HG02970 (cell line): Measurements from ENCODE around the gene TYMP.
"Not testable (repeated sequence)": the region's sequence is repeated elsewhere in the genome, so short reads cannot be mapped to it uniquely, and the experiment has no call there.

Source experiments
- ATAC-seq: cut with Tn5 transposase; IDR thresholded peaks from one replicate; pipeline ENCODE4 v1.9.1; 2021; ENCODE audit warnings: mild to moderate bottlenecking, moderate library complexity, moderate number of reproducible peaks; ENCODE audit not compliant: unreplicated experiment, low FRiP score

TYMP gene

DNA sequence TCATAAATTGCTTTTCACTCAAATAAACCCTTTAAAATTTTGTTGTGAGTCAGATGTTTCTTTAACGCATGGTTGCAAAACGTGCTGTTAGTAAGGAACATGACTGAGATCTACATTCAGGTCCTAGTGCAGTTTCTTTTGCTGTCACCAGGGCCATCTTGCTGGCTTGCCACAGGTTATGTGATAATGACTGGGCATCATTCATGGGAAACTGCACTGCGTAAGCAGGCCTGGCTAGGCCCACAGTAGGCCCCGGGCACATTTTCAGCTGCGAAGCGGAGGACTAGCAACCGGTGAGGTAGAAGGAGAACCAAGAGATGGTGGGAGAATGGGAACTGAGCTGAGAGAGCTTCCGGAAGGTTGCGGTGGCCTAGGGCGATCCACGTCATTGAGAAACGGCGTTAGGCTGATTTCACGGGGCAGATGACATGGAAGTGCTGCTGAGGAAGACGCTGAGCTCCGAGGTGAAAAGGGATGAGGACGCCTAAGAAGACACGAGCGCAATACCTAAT, 12.7 kb upstream of the TYMP start:
- no peak for ATAC-seq

DNA sequence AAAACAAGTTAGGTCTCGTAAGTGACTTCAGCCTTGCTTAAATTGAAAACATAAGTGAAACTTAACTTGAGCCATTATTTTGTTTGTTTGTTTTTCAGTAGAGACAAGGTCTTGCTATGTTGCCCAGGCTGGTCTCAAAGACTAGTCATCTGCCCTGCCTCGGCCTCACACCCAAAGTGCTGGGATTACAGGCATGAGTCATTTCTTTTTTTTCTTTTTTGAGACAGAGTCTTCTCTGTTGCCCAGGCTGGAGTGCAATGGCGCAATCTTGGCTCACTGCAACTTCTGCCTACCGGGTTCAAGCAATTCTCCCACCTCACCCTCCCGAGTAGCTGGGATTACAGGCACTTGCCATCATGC, 11.8 kb upstream of the TYMP start:
- not testable (repeated sequence) for ATAC-seq

DNA sequence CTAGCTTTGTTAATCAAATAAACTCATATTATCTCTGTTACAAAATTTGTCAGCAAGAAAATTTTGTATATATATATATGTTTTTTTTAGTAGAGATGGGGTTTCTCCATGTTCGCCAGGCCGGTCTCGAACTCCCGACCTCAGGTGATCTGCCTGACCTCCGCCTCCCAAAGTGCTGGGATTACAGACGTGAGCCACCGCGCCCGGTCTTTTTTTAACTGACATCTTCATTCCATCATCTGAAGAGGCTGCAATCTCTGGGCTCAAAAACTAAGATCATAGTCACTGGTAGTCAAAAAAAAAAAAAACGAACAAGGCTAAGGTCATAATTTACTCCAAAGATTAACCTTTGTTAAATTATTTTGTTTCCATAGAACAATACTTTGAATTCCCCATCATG, 10.6 kb upstream of the TYMP start:
- no peak for ATAC-seq

DNA sequence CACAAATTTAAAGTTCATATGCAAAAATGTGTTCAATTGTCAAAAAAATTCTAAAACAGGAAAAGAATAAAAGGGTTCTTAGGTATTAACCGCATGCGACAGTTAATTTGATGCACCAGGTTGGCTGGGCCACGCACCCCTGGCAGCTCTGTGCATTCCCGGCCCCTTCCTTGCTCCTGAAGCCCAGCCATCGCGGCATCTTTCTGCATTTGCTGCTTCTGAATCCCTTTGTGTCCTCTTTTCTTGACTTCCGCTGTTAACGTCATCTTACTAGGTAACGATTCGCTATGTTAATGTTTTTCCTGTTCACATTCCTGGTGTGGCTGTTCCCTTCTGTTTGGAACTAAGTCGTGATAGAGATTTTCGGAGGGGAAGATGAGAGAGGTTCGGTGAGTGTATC, 8.0 kb upstream of the TYMP start:
- ATAC-seq: no peak

DNA sequence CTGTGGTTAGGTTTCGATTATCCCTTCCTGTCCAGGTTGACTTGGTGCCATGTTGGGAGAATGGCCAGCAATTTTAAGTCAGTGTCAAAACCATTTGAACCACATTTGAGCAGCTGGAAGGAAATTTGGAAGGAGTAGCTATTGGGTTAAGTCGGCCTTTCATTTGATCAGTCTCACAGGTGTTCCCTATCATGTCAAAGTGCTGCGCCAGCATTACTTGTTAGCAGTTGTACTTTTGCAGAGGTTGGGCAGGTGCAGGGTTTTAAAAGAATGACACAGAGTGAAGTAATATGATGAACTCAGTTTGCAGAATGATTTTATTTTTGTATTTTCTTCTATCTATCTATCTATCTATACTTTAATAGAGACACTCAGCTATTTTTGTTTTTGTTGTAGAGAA, 6.4 kb upstream of the TYMP start:
- ATAC-seq: no peak

DNA sequence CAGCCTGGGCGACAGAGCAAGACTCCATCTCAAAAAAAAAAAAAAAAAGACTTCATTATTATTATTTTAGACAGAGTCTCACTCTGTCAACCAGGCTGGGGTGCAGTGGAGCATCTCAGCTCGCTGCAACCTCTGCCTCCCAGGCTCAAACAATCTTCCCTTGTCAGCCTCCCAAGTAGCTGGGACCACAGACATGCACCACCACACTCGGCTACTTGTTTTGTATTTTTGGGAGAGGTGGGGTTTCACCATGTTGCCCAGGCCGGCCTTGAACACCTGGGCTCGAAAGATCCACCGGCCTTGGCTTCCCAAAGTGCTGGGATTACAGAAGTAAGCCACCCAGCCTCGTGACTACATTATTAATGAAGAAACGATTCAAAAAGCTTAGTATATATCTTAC, 5.3 kb upstream of the TYMP start:
- no peak for ATAC-seq

DNA sequence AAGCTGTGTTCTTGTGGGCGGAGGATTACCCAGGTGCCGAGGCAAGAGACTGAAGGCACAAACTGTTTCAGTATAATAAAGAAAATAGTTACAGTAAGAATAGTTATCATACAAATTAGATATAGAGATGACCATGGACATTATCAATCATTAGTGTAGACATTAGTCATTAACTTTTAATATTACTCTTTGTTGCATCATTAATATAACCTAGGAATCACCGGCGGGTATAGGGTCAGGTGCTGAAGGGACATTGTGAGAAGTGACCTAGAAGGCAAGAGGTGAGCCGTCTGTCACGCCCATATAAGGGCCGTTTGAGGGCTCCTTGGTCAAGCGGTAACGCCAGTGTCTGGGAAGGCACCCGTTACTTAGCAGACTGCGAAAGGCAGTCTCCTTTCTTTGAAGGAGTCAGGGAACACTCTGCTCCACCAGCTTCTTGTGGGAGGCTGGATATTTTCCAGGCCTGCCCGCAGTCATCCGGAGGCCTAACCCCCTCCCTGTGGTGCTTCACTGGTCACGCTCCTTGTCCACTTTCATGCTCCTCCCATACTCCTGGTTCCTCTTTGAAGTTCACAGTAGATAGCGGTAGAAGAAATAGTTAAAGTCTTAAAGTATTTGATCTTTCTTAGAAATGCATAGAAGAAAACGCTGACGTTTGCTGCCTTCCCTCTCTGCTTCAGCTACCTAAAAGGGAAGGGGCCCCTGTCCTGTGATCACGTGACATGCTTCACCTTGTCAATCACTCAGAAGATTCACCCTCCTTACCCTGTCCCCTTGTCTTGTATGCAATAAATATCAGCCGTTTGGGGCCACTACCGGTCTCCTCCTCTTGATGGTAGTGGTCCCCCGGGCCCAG, 4.3 kb upstream of the TYMP start:
- ATAC-seq: not testable (repeated sequence)

DNA sequence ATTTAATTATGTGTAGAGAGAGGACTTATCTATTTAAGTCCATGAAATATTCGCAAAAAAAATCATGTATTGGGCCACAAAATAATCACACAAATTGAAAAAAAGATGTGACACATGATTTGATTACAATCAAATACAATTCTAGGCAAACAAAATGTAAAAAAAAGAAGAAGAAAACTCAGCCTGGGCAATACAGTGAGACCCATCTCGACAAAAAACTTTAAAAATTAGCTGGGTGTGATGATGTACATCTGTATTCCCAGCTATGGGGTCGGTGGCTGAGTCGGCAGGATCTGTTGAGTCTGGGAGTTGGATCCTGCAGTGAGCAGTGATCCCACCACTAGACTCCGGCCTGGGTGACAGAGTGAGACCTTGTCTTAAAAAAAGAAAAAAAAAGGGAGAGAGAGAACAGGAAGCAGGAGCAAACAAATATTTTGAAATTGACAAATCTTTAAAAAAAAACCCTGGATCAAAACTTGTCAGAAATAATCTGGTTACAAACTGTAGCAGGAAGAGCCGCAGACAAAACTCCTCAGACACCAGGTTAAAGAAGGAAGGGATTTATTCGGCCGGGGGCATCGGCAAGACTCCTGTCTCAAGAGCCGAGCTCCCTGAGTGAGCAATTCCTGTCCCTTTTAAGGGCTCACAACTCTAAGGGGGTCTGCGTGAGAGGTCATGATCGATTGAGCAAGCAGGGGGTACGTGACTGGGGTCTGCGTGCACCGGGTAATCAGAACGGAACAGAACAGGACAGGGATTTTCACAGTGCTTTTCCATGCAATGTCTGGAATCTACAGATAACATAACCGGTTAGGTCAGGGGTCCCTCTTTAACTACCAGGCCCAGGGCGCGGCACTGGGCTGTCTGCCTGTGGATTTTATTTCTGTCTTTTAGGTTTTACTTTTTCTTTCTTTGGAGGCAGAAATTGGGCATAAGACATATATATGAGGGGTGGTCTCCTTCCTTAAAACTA, 3.3 kb upstream of the TYMP start:
- ATAC-seq: no peak

DNA sequence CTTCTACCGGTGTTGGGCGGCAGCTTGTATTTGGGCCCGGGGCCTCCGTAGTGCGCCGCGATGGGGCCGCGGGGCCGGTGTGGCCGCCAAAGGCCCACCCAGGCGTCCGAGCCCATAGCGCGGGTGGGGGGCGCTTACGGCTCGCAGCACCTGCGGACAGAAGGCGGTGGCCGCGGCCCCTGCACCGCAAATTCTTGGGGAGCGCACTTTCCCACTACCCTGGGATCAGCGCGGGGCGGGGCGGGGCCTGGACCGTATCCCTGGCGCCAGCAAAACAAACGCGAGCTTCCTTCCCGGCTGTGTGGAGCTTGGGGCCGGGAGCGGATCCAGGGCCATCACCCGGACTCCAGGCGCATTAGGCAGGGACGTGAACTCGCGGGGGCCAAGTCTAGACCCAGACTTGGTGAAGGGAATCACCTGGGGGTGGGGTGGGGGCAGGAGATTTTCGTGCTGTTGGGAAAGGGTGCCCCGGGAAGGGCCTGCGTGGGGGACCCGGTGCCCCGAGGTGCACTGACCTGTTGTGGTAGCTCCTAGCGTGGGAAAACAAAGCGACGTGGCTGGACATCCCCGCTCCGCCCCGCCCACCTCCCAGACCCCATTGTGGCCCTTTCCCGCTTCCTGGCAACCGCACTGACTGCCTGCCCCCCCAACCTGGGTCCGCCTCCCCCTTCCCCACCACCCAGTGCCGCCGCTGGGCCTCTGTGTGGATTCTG, 2.3 kb upstream of the TYMP start:
- ATAC-seq: no peak

DNA sequence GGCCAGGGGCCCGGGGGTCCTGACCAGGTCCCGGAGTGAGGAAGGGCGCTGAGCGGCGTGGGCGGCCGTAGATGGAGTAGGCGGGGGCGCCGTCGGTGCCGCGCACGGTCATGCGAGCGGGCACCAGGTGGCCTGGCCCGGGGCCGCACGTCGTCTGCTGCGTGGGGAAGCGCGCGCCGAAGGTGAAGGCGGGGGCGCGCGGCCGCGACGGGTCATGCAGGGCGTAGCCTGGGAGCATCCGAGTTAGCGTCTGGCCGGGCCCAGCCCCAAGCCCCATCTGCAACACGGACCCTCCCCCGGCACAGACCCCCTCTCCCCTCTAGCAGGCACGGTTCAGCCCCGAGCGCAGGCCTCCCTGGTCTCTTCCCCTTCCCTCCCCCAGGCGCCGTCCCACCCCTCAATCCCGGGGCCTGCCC, 1.7 kb upstream of the TYMP start:
- no peak for ATAC-seq

DNA sequence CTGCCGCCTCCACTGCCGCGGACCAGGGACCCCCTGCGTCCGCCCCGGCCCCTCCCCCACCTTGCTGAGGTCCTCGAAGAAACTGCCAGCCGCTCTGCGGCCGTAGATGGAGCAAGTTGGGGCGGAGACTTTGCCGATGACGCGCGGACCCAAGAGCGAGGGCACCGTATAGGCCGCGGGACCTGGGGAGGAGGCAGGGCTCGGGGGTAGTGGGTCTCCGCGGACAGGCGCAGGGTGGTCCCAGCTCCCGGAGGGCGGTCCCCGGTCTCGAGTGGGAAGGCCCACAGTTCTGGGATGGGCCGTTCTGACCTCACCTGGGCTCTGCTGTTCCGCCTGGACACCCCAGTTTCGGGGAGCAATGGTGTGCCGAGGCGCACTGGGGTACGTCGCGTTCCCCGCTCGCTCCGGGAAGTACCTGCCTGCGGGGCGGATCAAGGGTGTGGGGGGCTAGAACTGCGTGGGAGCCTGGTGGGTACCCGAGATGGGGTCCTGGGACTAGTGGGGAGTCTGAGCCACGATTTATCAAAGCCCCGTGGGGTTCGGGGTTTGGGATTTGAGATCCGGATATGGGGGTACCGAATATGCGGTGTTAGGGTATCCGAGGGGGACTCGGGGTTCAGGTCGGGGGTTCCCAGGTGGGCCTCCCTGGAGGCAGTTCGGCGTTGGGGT, 1.2 kb upstream of the TYMP start:
- ATAC-seq: no peak

DNA sequence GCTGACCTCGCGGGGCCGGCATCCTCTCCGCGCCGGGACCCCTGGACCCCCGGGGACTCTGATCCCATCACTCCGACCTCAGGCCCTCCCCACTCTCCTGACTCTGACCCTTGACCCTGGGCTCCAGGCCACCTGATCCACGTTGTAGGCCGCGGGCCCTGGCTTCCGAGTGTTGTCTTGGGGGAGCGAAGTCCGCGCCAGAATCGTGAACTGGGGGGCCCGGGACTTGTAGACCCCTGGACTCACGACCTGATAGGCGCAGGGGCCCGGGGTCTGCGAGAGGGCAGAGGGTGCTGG, 716 bp upstream of the TYMP start:
- no peak for ATAC-seq

DNA sequence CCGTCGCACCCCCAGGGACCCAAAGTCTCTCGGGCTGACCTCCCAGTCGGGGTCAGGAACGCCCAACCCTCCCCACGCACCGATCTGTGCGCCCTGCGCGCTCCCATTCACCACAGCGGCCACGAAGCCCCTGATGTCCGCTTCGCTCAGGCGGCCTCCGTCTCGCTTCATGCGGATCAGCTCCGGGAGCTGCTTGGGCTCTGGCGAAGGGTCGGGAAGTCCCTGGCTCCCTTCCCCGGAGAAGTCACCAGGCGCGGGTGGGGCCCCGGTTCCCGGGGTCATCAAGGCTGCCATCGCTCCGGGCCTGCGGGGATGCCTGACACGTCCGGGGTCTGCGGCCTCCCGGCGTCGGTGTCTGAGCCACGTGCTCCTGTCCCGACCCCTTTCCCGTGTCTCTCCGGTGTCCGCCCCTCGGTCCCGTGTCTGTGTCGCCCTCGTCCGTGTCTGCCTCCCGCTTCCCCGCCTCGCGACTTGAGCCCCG, 356 bp downstream of the TYMP start:
- ATAC-seq: no peak

DNA sequence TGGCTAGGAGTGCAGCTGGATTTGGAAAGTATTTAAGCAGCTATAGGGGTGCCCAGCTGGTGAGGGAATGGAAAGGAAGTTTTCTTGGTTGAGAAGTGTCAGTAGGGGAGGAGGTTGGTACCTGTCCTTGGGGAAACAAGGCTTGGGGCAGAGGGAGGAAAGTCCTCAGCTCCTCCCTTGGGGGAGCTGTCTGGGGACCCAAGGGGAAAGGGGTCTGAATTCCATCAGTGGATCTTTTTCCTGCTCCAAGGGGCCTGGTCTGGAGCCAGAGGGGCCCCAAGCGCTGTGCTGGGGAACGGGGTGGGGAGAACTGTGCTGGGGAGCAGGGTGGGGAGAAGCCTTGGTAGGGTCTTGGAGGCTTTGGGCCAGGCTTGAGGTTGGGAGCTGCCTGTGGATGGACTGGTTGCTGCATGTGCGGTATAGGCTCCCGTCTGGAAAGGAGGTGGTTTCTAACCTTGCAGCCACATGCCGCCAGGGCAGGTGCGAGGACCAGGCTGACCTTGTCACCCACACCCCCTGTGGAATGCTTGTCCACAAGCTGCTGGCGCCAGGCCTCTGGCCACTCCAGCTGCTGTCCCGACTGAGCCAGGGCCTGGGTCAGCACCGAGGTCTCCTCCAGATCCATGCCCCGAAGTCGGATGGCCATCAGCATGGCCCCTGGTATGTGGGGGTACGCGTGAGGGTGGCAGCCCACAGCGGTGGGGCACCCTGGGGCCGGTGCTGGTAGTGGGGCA, 963 bp downstream of the TYMP start:
- no peak for ATAC-seq

DNA sequence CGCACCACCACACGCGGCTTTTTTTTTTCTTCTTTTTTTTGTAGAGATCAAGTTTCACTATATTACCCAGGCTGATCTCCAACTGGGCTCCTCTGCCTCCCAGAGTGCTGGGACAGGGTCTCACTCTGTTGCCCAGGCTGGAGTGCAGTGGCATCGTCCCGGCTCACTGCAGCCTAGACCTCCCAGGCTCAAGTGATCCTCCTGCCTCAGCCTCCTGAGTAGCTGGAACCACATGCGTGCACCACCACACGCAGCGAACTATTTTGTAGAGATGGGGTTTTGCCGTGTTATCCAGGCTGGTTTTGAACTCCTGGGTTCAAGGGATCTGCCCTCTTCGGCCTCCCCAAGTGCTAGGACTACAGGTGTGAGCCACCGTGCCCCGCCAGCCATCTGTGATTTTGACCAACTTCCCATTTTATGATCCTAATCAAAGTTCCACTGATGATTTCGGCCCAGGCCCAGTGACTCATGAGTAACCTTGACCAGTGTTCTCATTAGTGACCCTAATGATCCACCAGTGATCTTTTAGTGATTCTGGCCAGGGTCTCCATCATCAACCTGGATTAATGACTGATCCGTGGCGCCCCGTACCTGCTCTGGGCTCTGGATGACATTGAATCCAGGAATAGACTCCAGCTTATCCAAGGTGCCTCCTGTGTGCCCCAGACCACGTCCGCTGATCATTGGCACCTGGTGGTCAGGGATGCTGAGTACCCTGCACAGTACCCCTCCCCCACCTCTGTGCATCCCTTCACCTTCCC, 1.7 kb downstream of the TYMP start:
- ATAC-seq: no peak

DNA sequence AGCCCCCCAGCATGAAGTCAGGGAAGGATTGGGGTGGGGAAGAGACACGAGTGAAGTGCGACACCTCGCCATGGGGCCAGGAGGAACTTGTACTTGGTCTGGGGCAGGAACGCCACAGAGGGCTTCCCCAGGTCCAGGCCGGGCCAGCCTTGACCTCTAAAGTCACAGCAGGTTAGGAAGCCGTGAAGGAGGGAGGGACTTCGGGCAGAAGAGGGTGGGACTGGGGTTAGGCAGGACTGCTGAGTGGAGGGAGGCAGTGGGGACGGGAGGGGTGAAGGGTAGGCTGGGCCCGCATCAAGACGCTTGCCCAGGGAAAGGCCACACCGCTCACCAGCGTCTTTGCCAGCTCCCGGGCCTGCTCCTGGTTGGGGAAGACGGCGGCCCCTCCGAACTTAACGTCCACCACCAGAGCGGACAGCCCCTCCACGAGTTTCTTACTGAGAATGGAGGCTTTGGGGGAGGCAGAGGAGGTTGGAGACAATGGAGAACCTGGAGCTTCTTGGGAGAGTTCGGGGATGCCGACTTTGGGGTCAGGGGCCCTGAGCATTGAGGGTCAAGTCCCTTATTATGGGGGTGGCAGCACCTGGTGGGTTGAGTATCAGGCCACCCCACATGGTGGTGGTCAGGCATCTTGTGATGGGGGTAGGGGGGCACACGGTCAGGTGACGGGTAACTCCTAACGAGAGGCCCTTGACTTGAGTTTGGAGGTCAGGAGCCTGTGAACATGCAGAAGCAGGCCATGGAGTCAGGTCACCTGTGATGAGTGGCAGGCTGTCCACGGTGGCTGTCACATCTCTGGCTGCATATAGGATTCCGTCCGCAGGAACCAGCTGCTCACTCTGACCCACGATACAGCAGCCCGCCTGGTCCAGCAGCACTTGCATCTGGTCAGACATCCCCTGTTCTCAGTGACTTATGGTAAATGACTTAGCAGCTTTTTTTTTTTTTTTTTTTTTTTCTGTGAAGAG, 2.7 kb downstream of the TYMP start:
- no peak for ATAC-seq

DNA sequence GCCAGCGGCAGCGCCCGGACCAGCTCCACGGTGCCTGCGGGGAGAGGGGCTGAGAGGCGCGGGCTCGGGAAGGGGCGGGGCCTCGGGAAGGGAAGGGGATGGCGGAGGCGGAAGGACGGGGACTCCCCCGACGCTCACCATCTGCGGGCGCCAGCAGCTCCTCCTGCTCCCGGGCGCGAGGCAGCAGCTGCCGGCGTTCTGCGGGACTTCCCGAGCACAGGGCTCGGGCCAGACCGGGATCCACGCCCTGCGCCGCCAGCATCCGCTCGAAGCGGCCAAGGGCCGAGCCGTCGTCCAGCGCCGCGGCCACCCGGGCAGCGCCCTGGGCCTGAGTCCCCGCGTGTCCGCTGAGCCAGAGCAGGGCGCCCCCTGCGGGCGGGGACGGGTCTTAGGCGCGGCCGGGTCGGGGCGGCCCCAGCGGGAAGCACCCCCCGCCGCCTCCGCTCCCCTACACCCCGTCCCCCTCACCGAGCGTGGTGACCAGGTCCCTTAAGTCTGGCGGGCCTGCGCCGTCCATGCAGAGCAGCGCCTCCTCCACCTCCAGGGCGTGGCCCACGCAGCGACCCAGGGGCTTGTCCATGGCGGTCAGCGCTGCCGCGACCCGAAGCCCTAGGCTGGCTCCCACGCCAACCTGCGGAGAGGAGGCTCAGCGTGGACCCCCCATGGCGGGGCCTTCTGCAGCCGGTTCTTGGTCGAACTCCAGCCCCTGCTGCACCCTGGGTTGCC, 3.5 kb downstream of the TYMP start:
- ATAC-seq: peak; percentile 32
